ENCODE results near the gene FAM171A2. TPM values are rescaled to one million over a fixed set of nuclear protein-coding genes. Genes with fewer than 3 reads are reported as not detected.

The FAM171A2 gene
- total RNA-seq, 1 experiment from 2014 or later, result 7.6 TPM

GRCh38 chr17:44383363-44383762, 19.7 kb upstream of the FAM171A2 start:
- DNase-seq (ENCODE audit: low read depth, low spot score) (no peak), ATAC-seq (no peak)
- Histone ChIP-seq H3K4me1 (ENCODE audit: control insufficient read depth, insufficient read depth, low read length) (peaks cover 2% of the 10 kb centered on the region; the same call in 1 of the 2 replicates), H3K27me3 (ENCODE audit: control insufficient read depth, insufficient read depth, low read length) (no peaks in the 10 kb centered on the region), H3K27ac (ENCODE audit: low read length) (no peak overlapping the region), H3K9me3 (ENCODE audit: control insufficient read depth, insufficient read depth, low read depth, low read length) (no peaks in the 10 kb centered on the region), H3K36me3 (ENCODE audit: control insufficient read depth, insufficient read depth, low read length) (no peaks in the 10 kb centered on the region), H3K4me3 (ENCODE audit: low read depth in 2 of 2, low read length in 2 of 2) (no peak overlapping the region)
- in situ Hi-C loops (cut with HindIII; ENCODE audit: low pct_unique_long_range_greater_than_20kb, low sequenced_read_pairs) (no loop called here), intact Hi-C loops (cut with micrococcal nuclease; ENCODE audit: unreplicated experiment) (no loop called here)
- BruUV-seq (replicated peaks), result no TSS peak
- CTCF ChIA-PET, result no interaction called here
- TF ChIP-seq REST (IDR thresholded peaks at IDR 0.05; ENCODE audit: insufficient read depth in 1 of 2, low read depth in 2 of 2, low read length in 1 of 2), result no peak
- TF ChIP-seq TCF7L2 (IDR thresholded peaks at IDR 0.05; ENCODE audit: low read depth, low read length), result no peak
- no peak for TF ChIP-seq CTCF (IDR thresholded peaks at IDR 0.05)
- no peak for TF ChIP-seq POLR2AphosphoS5 (IDR thresholded peaks at IDR 0.05; ENCODE audit: low read depth, low read length)
- TF ChIP-seq SIN3A (IDR thresholded peaks at IDR 0.05; ENCODE audit: borderline replicate concordance, insufficient read depth, low read depth, low read length), result no peak
- POLR2A ChIA-PET, result no interaction called here

DNA sequence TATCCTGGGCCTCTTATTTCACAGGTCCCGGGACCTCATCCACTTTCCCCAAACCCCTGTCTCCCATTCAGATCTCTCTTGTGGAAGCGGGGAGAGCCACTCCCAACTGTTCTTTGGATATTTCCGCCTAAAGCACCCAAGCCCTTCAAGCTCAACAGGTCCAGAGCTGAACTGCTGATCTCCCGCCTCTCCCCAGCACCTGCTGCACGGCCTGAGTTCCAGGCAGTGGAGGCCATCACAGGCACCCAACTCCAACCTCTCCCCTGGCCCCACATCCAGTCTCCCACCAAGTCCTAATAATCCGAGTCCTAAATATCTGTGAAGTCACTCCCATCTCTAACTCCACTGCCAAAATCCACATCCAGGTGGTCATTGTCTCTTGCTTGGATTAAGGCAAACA, 19.3 kb upstream of the FAM171A2 start:
- H3K27me3 ChIP-seq (ENCODE audit: control insufficient read depth, insufficient read depth, low read length), result no peaks in the 10 kb centered on the region
- BruUV-seq (replicated peaks), result no TSS peak
- ChIA-PET CTCF (no interaction called here), POLR2A (no interaction called here)
- no peak for ATAC-seq
- no peak overlapping the region for H3K4me3 ChIP-seq (ENCODE audit: low read depth in 2 of 2, low read length in 2 of 2)
- DNase-seq (ENCODE audit: low read depth, low spot score), result no peak
- H3K27ac ChIP-seq (ENCODE audit: low read length), result no peak overlapping the region
- in situ Hi-C loops (cut with HindIII; ENCODE audit: low pct_unique_long_range_greater_than_20kb, low sequenced_read_pairs) (no loop called here), intact Hi-C loops (cut with micrococcal nuclease; ENCODE audit: unreplicated experiment) (no loop called here)
- no peaks in the 10 kb centered on the region for H3K9me3 ChIP-seq (ENCODE audit: control insufficient read depth, insufficient read depth, low read depth, low read length)
- H3K4me1 ChIP-seq (ENCODE audit: control insufficient read depth, insufficient read depth, low read length), result peaks cover 2% of the 10 kb centered on the region; the same call in 1 of the 2 replicates
- H3K36me3 ChIP-seq (ENCODE audit: control insufficient read depth, insufficient read depth, low read length), result no peaks in the 10 kb centered on the region
- TF ChIP-seq POLR2AphosphoS5 (IDR thresholded peaks at IDR 0.05; ENCODE audit: low read depth, low read length), result no peak
- TF ChIP-seq SIN3A (IDR thresholded peaks at IDR 0.05; ENCODE audit: borderline replicate concordance, insufficient read depth, low read depth, low read length), result no peak
- TF ChIP-seq REST (IDR thresholded peaks at IDR 0.05; ENCODE audit: insufficient read depth in 1 of 2, low read depth in 2 of 2, low read length in 1 of 2), result no peak
- no peak for TF ChIP-seq CTCF (IDR thresholded peaks at IDR 0.05)
- TF ChIP-seq TCF7L2 (IDR thresholded peaks at IDR 0.05; ENCODE audit: low read depth, low read length), result no peak
